ENCODE data around the gene ZCCHC24.

Gene ZCCHC24

GRCh38 chr10:79397575-79398303, 47.7 kb downstream of the ZCCHC24 start:
- no peak for DNase-seq (ENCODE audit: low read depth in 2 of 2)

- no peak for DNase-seq (ENCODE audit: low read depth in 2 of 2)
Observed at GRCh38 chr10:79397051-79397450, 48.4 kb downstream of the ZCCHC24 start.

GRCh38 chr10:79396520-79396919, 48.9 kb downstream of the ZCCHC24 start:
- DNase-seq (ENCODE audit: low read depth in 2 of 2) = no peak

GRCh38 chr10:79394664-79395063, 50.8 kb downstream of the ZCCHC24 start:
- no peak for DNase-seq (ENCODE audit: low read depth in 2 of 2)

GRCh38 chr10:79393924-79394610, 51.4 kb downstream of the ZCCHC24 start:
- DNase-seq (ENCODE audit: low read depth in 2 of 2) = no peak

GRCh38 chr10:79393221-79393923, 52.1 kb downstream of the ZCCHC24 start:
- DNase-seq (ENCODE audit: low read depth in 2 of 2) = no peak

- no peak for DNase-seq (ENCODE audit: low read depth in 2 of 2)
Observed at GRCh38 chr10:79392506-79393176, 52.8 kb downstream of the ZCCHC24 start.

GRCh38 chr10:79392020-79392398, 53.4 kb downstream of the ZCCHC24 start:
- no peak for DNase-seq (ENCODE audit: low read depth in 2 of 2)

GRCh38 chr10:79391231-79392019, 54.0 kb downstream of the ZCCHC24 start:
- DNase-seq (ENCODE audit: low read depth in 2 of 2) = no peak

- no peak for DNase-seq (ENCODE audit: low read depth in 2 of 2)
Observed at GRCh38 chr10:79390551-79391229, 54.7 kb downstream of the ZCCHC24 start.

- DNase-seq (ENCODE audit: low read depth in 2 of 2) = no peak
Observed at GRCh38 chr10:79390057-79390456, 55.4 kb downstream of the ZCCHC24 start.

- no peak for DNase-seq (ENCODE audit: low read depth in 2 of 2)
Observed at GRCh38 chr10:79387974-79388850, 57.2 kb downstream of the ZCCHC24 start.

GRCh38 chr10:79387466-79387973, 57.9 kb downstream of the ZCCHC24 start:
- no peak for DNase-seq (ENCODE audit: low read depth in 2 of 2)

- no peak for DNase-seq (ENCODE audit: low read depth in 2 of 2)
Observed at GRCh38 chr10:79386637-79387465, 58.6 kb downstream of the ZCCHC24 start.

GRCh38 chr10:79385804-79386531, 59.5 kb downstream of the ZCCHC24 start:
- DNase-seq (ENCODE audit: low read depth in 2 of 2) = no peak

- DNase-seq (ENCODE audit: low read depth in 2 of 2) = no peak
Observed at GRCh38 chr10:79385392-79385795, 60.0 kb downstream of the ZCCHC24 start.

GRCh38 chr10:79384773-79385391, 60.5 kb downstream of the ZCCHC24 start:
- DNase-seq (ENCODE audit: low read depth in 2 of 2) = no peak
